ENCODE measurements around the gene PXDC1.

DNA sequence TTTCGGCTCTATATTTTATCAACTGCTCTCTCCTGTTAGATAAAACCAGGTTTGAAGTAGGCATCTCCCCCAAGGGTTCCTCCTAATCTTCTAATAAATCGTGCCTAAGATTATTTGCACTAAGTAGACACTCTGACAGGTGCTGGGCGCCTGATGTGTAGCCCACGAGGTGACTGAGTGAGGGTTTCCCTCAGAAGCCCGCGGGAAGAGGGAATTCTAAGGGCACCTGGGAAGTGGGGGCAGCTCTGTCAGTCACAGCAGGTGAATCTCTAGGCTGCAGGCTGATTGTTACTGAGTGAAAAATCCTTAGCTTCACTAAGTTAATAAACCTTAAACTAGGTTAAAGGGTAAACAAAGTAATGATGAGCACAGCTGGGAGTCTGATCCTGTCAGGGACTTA is 68.2 kb downstream of the PXDC1 start:
- TF ChIP-seq EP300 (IDR thresholded peaks at IDR 0.05), result no peak
- TF ChIP-seq, protein P1, sequence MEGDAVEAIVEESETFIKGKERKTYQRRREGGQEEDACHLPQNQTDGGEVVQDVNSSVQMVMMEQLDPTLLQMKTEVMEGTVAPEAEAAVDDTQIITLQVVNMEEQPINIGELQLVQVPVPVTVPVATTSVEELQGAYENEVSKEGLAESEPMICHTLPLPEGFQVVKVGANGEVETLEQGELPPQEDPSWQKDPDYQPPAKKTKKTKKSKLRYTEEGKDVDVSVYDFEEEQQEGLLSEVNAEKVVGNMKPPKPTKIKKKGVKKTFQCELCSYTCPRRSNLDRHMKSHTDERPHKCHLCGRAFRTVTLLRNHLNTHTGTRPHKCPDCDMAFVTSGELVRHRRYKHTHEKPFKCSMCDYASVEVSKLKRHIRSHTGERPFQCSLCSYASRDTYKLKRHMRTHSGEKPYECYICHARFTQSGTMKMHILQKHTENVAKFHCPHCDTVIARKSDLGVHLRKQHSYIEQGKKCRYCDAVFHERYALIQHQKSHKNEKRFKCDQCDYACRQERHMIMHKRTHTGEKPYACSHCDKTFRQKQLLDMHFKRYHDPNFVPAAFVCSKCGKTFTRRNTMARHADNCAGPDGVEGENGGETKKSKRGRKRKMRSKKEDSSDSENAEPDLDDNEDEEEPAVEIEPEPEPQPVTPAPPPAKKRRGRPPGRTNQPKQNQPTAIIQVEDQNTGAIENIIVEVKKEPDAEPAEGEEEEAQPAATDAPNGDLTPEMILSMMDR (IDR thresholded peaks at IDR 0.05), result no peak
- no peak for TF ChIP-seq POLR2A (IDR thresholded peaks at IDR 0.05)
- TF ChIP-seq POLR2AphosphoS5 (IDR thresholded peaks at IDR 0.05), result no peak

Measured in stomach (tissue), 4 donors.